ENCODE results near the gene UST. TPM values are rescaled to one million over a fixed set of nuclear protein-coding genes. Genes with fewer than 3 reads are reported as not detected.

The UST gene
- total RNA-seq, 1 experiment from 2014 or later: 6.1 TPM

- ChIA-PET CTCF (interaction anchor here (1.2 to 1.8 kb wide), 2 partner anchors 396 to 414 kb away, joined by 3 to 5 read pairs; no protein-coding TSS in a partner anchor), POLR2A (no interaction called here), RAD21 (ENCODE audit: low non-redundant PET in 1 of 2, low total read pairs in 2 of 2, uncharacterized antibody in 2 of 2, unreplicated experiment in 2 of 2) (no interaction called here)
- Histone ChIP-seq H3K79me2 (ENCODE audit: insufficient read depth, low read length) (no peaks in the 10 kb centered on the region), H3K9me3 (ENCODE audit: control insufficient read depth in 1 of 2, insufficient read depth in 1 of 2, low read depth in 1 of 2, low read length in 2 of 2) (no peaks in the 10 kb centered on the region), H2AFZ (ENCODE audit: low read depth, low read length, poor library complexity, severe bottlenecking) (no peak overlapping the region), H3K27me3 (ENCODE audit: insufficient read depth, low read length) (no peaks in the 10 kb centered on the region), H4K20me1 (ENCODE audit: insufficient read depth) (no peaks in the 10 kb centered on the region), H3K4me1 (ENCODE audit: control insufficient read depth in 1 of 2, insufficient read depth in 2 of 2, low read length in 2 of 2) (peaks cover 6 to 9% of the 10 kb centered on the region in 2 experiments), H3K4me2 (ENCODE audit: low read length) (no peak overlapping the region), H3K27ac (ENCODE audit: low read depth, low read length) (no peak overlapping the region), H3K4me3 (replicated peaks in 1 of 2; ENCODE audit: low read depth in 1 of 2, low read length in 2 of 2) (no peak overlapping the region), H3K9me2 (ENCODE audit: insufficient read depth) (no peaks in the 10 kb centered on the region), H3K9ac (ENCODE audit: low read length) (no peak overlapping the region), H3K36me3 (ENCODE audit: control insufficient read depth in 1 of 2, insufficient read depth in 2 of 2, low read length in 2 of 2) (no peaks in the 10 kb centered on the region)
- no TSS peak for BruUV-seq (replicated peaks)
- intact Hi-C loops (cut with micrococcal nuclease): no loop called here
- TF ChIP-seq RAD21 (IDR thresholded peaks at IDR 0.05; ENCODE audit: low read depth) (peak; percentile 57), POLR2AphosphoS5 (IDR thresholded peaks at IDR 0.05; ENCODE audit: low read depth, low read length) (no peak), CTCF (IDR thresholded peaks at IDR 0.05 in 2 of 3, conservative IDR thresholded peaks at IDR 0.05 in 1 of 3; ENCODE audit: borderline replicate concordance in 1 of 3, insufficient read depth in 1 of 3, low read depth in 2 of 3, low read length in 2 of 3) (peak in 2 of 3 experiments; percentile 47 to 59; a peak in 4 of 6 replicates)
- ATAC-seq (no peak), DNase-seq (ENCODE audit: low read depth, low spot score) (peak; percentile 21)
These were observed 226.8 kb downstream of the UST start for GRCh38 chr6:148973538-148974208.

- DNase-seq (ENCODE audit: low read depth, low spot score): no peak
- TF ChIP-seq ZFX (IDR thresholded peaks at IDR 0.05): no peak
- TF ChIP-seq POLR2AphosphoS5 (IDR thresholded peaks at IDR 0.05; ENCODE audit: low read depth, low read length): no peak
- no peak for TF ChIP-seq YY1 (IDR thresholded peaks at IDR 0.05; ENCODE audit: extremely low read depth, insufficient replicate concordance, low read depth, low read length)
- no peak for TF ChIP-seq EZH2 (IDR thresholded peaks at IDR 0.05)
- no peak for TF ChIP-seq MAX (IDR thresholded peaks at IDR 0.05)
- TF ChIP-seq SP1 (IDR thresholded peaks at IDR 0.05; ENCODE audit: low read depth): no peak
- TF ChIP-seq SIN3A (IDR thresholded peaks at IDR 0.05; ENCODE audit: low read depth): no peak
- TF ChIP-seq CTCF (IDR thresholded peaks at IDR 0.05 in 2 of 3, conservative IDR thresholded peaks at IDR 0.05 in 1 of 3; ENCODE audit: borderline replicate concordance in 1 of 3, insufficient read depth in 1 of 3, low read depth in 2 of 3, low read length in 2 of 3): no peak
- TF ChIP-seq REST (IDR thresholded peaks at IDR 0.05; ENCODE audit: low read depth): no peak
These were observed 227.5 kb downstream of the UST start for GRCh38 chr6:148974351-148974750.

More at GRCh38 chr6:148974351-148974750, 227.5 kb downstream of the UST start:
- ChIA-PET RAD21 (ENCODE audit: low non-redundant PET in 1 of 2, low total read pairs in 2 of 2, uncharacterized antibody in 2 of 2, unreplicated experiment in 2 of 2) (no interaction called here), POLR2A (no interaction called here), CTCF (interaction anchor here (1.2 to 1.8 kb wide), 2 partner anchors 396 to 415 kb away, joined by 3 to 5 read pairs; no protein-coding TSS in a partner anchor)
- Histone ChIP-seq H4K20me1 (ENCODE audit: insufficient read depth) (no peaks in the 10 kb centered on the region), H2AFZ (ENCODE audit: low read depth, low read length, poor library complexity, severe bottlenecking) (no peak overlapping the region), H3K79me2 (ENCODE audit: insufficient read depth, low read length) (no peaks in the 10 kb centered on the region), H3K27ac (ENCODE audit: low read depth, low read length) (no peak overlapping the region), H3K4me1 (ENCODE audit: control insufficient read depth in 1 of 2, insufficient read depth in 2 of 2, low read length in 2 of 2) (peaks cover 6 to 9% of the 10 kb centered on the region in 2 experiments), H3K9me2 (ENCODE audit: insufficient read depth) (no peaks in the 10 kb centered on the region), H3K9me3 (ENCODE audit: control insufficient read depth in 1 of 2, insufficient read depth in 1 of 2, low read depth in 1 of 2, low read length in 2 of 2) (no peaks in the 10 kb centered on the region), H3K9ac (ENCODE audit: low read length) (no peak overlapping the region), H3K36me3 (ENCODE audit: control insufficient read depth in 1 of 2, insufficient read depth in 2 of 2, low read length in 2 of 2) (no peaks in the 10 kb centered on the region), H3K4me2 (ENCODE audit: low read length) (no peak overlapping the region), H3K4me3 (replicated peaks in 1 of 2; ENCODE audit: low read depth in 1 of 2, low read length in 2 of 2) (no peak overlapping the region), H3K27me3 (ENCODE audit: insufficient read depth, low read length) (no peaks in the 10 kb centered on the region)
- intact Hi-C loops (cut with micrococcal nuclease): no loop called here
- no peak for ATAC-seq
- no TSS peak for BruUV-seq (replicated peaks)
